ENCODE measurements around the gene TLK1.
A peak's percentile ranks its signal among the peaks of the same experiment; 100 is the strongest.

Gene TLK1

GRCh38 chr2:170984079-170984478 lies 176.6 kb downstream of the TLK1 start:
- DNase-seq (ENCODE audit: insufficient read length) (no peak), FAIRE-seq (no peak)

GRCh38 chr2:170975943-170976270 lies 184.8 kb downstream of the TLK1 start:
- TF ChIP-seq TAF1 (IDR thresholded peaks at IDR 0.05; ENCODE audit: borderline replicate concordance, low read depth, low read length) (no peak), POLR2AphosphoS5 (IDR thresholded peaks at IDR 0.05; ENCODE audit: low read depth, low read length) (no peak), POLR2A (IDR thresholded peaks at IDR 0.05; ENCODE audit: low read depth, low read length) (no peak)
- DNase-seq (ENCODE audit: insufficient read length) (no peak), FAIRE-seq (no peak)

More at GRCh38 chr2:170984079-170984478, 176.6 kb downstream of the TLK1 start:
- TF ChIP-seq POLR2AphosphoS5 (IDR thresholded peaks at IDR 0.05; ENCODE audit: low read depth, low read length) (no peak), POLR2A (IDR thresholded peaks at IDR 0.05; ENCODE audit: low read depth, low read length) (peak; percentile 38; the same call in 1 of the 2 replicates)

- TF ChIP-seq POLR2AphosphoS5 (IDR thresholded peaks at IDR 0.05; ENCODE audit: low read depth, low read length) (no peak), TAF1 (IDR thresholded peaks at IDR 0.05; ENCODE audit: borderline replicate concordance, low read depth, low read length) (no peak), POLR2A (IDR thresholded peaks at IDR 0.05; ENCODE audit: low read depth, low read length) (no peak)
- no peak for DNase-seq (ENCODE audit: insufficient read length)
- FAIRE-seq, result no peak
These were observed 185.4 kb downstream of the TLK1 start for GRCh38 chr2:170975127-170975942.

- FAIRE-seq, result no peak
- no peak for DNase-seq (ENCODE audit: insufficient read length)
- TF ChIP-seq POLR2AphosphoS5 (IDR thresholded peaks at IDR 0.05; ENCODE audit: low read depth, low read length) (no peak), TAF1 (IDR thresholded peaks at IDR 0.05; ENCODE audit: borderline replicate concordance, low read depth, low read length) (no peak), POLR2A (IDR thresholded peaks at IDR 0.05; ENCODE audit: low read depth, low read length) (no peak)
These were observed 186.2 kb downstream of the TLK1 start for GRCh38 chr2:170974304-170974993.

GRCh38 chr2:170973492-170974303 lies 187.0 kb downstream of the TLK1 start:
- DNase-seq (ENCODE audit: insufficient read length), result peak; percentile 94
- FAIRE-seq, result peak; percentile 75
- TF ChIP-seq POLR2A (IDR thresholded peaks at IDR 0.05; ENCODE audit: low read depth, low read length), result peak; percentile 75
- TF ChIP-seq TAF1 (IDR thresholded peaks at IDR 0.05; ENCODE audit: borderline replicate concordance, low read depth, low read length), result no peak
- TF ChIP-seq POLR2AphosphoS5 (IDR thresholded peaks at IDR 0.05; ENCODE audit: low read depth, low read length), result peak; percentile 66

- TF ChIP-seq POLR2A (IDR thresholded peaks at IDR 0.05; ENCODE audit: low read depth, low read length) (no peak), POLR2AphosphoS5 (IDR thresholded peaks at IDR 0.05; ENCODE audit: low read depth, low read length) (no peak), TAF1 (IDR thresholded peaks at IDR 0.05; ENCODE audit: borderline replicate concordance, low read depth, low read length) (no peak)
- DNase-seq (ENCODE audit: insufficient read length) (no peak), FAIRE-seq (no peak)
These were observed 187.5 kb downstream of the TLK1 start for GRCh38 chr2:170973225-170973491.

- FAIRE-seq (no peak), DNase-seq (ENCODE audit: insufficient read length) (no peak)
- TF ChIP-seq POLR2A (IDR thresholded peaks at IDR 0.05; ENCODE audit: low read depth, low read length) (no peak), TAF1 (IDR thresholded peaks at IDR 0.05; ENCODE audit: borderline replicate concordance, low read depth, low read length) (no peak), POLR2AphosphoS5 (IDR thresholded peaks at IDR 0.05; ENCODE audit: low read depth, low read length) (no peak)
These were observed 188.1 kb downstream of the TLK1 start for GRCh38 chr2:170972296-170973224.

- no peak for TF ChIP-seq TAF1 (IDR thresholded peaks at IDR 0.05; ENCODE audit: borderline replicate concordance, low read depth, low read length)
- no peak for TF ChIP-seq POLR2AphosphoS5 (IDR thresholded peaks at IDR 0.05; ENCODE audit: low read depth, low read length)
- TF ChIP-seq POLR2A (IDR thresholded peaks at IDR 0.05; ENCODE audit: low read depth, low read length), result no peak
- FAIRE-seq, result no peak
These were observed 189.6 kb downstream of the TLK1 start for GRCh38 chr2:170971071-170971470.

GRCh38 chr2:170969872-170970496 lies 190.7 kb downstream of the TLK1 start:
- no peak for TF ChIP-seq POLR2AphosphoS5 (IDR thresholded peaks at IDR 0.05; ENCODE audit: low read depth, low read length)
- no peak for TF ChIP-seq POLR2A (IDR thresholded peaks at IDR 0.05; ENCODE audit: low read depth, low read length)
- no peak for TF ChIP-seq TAF1 (IDR thresholded peaks at IDR 0.05; ENCODE audit: borderline replicate concordance, low read depth, low read length)
- FAIRE-seq, result no peak
- no peak for DNase-seq (ENCODE audit: insufficient read length)

More at GRCh38 chr2:170971071-170971470, 189.6 kb downstream of the TLK1 start:
- no peak for DNase-seq (ENCODE audit: insufficient read length)

- no peak for FAIRE-seq
- no peak for DNase-seq (ENCODE audit: insufficient read length)
- TF ChIP-seq POLR2A (IDR thresholded peaks at IDR 0.05; ENCODE audit: low read depth, low read length) (no peak), TAF1 (IDR thresholded peaks at IDR 0.05; ENCODE audit: borderline replicate concordance, low read depth, low read length) (no peak), POLR2AphosphoS5 (IDR thresholded peaks at IDR 0.05; ENCODE audit: low read depth, low read length) (no peak)
These were observed 191.7 kb downstream of the TLK1 start for GRCh38 chr2:170969030-170969429.
